HL-60 (cell line): ENCODE data around the gene CNTNAP2.

ENCODE experiments used
- CTCF ChIP-seq: IDR thresholded peaks from one replicate; pipeline ENCODE4 v1.5.1; 2011; ENCODE audit warnings: low read length, control low read depth, inconsistent platforms; ENCODE audit not compliant: insufficient read depth
- POLR2AphosphoS5 ChIP-seq: IDR thresholded peaks from 2 replicates; pipeline ENCODE4 v1.6.1; 2012; ENCODE audit warnings: low read depth
- REST ChIP-seq: IDR thresholded peaks from 2 replicates; pipeline ENCODE4 v1.6.1; 2012; ENCODE audit warnings: low read depth; ENCODE audit not compliant: insufficient replicate concordance

DNA sequence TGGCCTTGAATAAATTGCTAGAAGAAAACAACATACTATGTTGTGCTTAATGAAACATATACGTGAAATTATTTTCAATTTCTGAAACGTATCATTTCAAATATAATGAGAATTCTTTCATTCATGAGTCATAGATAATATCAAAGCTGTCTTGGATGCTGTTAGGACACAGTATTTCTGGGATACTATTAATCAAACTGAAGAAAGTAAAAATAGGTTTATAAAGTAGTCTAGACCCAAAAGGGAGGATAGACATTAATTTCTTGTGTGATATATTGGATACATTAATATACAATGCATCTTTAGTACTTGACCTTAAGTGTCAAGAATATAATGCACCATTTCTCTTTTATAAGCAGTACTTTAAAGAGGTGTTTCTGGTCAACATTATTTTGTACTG, 89.7 kb downstream of the CNTNAP2 start:
- no peak for TF ChIP-seq CTCF
- no peak for TF ChIP-seq POLR2AphosphoS5
- no peak for TF ChIP-seq REST
